PC-9 (cell line): Measurements from ENCODE around the gene ADAMTSL4. TPM values are rescaled to one million over a fixed set of nuclear protein-coding genes. Genes with fewer than 3 reads are reported as not detected.
A peak's percentile ranks its signal among the peaks of the same experiment; 100 is the strongest.

Experiments
- BruUV-seq: library from RNA; stranded (reverse); fragments of 400-500 nt; replicated peaks from 2 replicates; lab custom pipeline; 2021; lab: Mats Ljungman, UMichigan
- CTCF ChIA-PET: fragments of 300-600 bp; sonication (Branson Sonifier 250); formaldehyde crosslinking; loops from one replicate; lab custom pipeline; 2022; ENCODE audit warnings: antibody characterized with exemption; lab: Charles Lee
- POLR2A ChIA-PET: fragments of 300-600 bp; sonication (Branson Sonifier 250); formaldehyde crosslinking; loops from one replicate; lab custom pipeline; 2022; ENCODE audit warnings: antibody characterized with exemption; ENCODE audit not compliant: unreplicated experiment; lab: Charles Lee
- DNase-seq, 2 experiments: peaks; one replicate each; pipeline versions ENCODE4 v3.0.0 to v3.0.0-alpha.2; 2015 to 2022; ENCODE audit warnings: mixed read lengths in 1 of 2
- H2AFZ ChIP-seq: fragments of 200-600 bp; sonication (generic); 2 replicates; pipeline ENCODE4 v1.8.1; 2017; ENCODE audit warnings: antibody characterized with exemption
- H3F3A ChIP-seq: fragments of 200-600 bp; sonication (generic); 2 replicates; pipeline ENCODE4 v1.8.1; 2017; ENCODE audit warnings: antibody characterized with exemption, mild to moderate bottlenecking, low read depth; ENCODE audit not compliant: insufficient read depth
- H3K27ac ChIP-seq: fragments of 200-600 bp; sonication (generic); 2 replicates; pipeline ENCODE4 v1.6.1; 2016; ENCODE audit warnings: mixed run types
- H3K27me3 ChIP-seq: fragments of 200-600 bp; sonication (generic); 2 replicates; pipeline ENCODE4 v1.6.1; 2016; ENCODE audit warnings: low read depth, mixed run types; ENCODE audit not compliant: insufficient read depth
- H3K36me3 ChIP-seq: fragments of 200-600 bp; sonication (generic); 2 replicates; pipeline ENCODE4 v1.6.1; 2016; ENCODE audit warnings: low read depth, mixed run types
- H3K4me1 ChIP-seq: fragments of 200-600 bp; sonication (generic); replicated peaks from 2 replicates; pipeline ENCODE4 v1.6.1; 2016; ENCODE audit warnings: mixed run types; ENCODE audit not compliant: insufficient read depth
- H3K4me2 ChIP-seq: fragments of 200-600 bp; sonication (generic); 2 replicates; pipeline ENCODE4 v1.6.1; 2017; ENCODE audit warnings: mixed run types
- H3K4me3 ChIP-seq: fragments of 200-600 bp; sonication (generic); 2 replicates; pipeline ENCODE4 v1.6.1; 2016; ENCODE audit warnings: mixed run types
- H3K79me2 ChIP-seq: fragments of 200-600 bp; sonication (generic); 2 replicates; pipeline ENCODE4 v1.6.1; 2017; ENCODE audit warnings: low read depth, mixed run types
- H3K9me2 ChIP-seq: fragments of 200-600 bp; sonication (generic); 2 replicates; pipeline ENCODE4 v1.8.1; 2017; ENCODE audit warnings: mild to moderate bottlenecking; ENCODE audit not compliant: insufficient read depth
- H3K9me3 ChIP-seq: fragments of 200-600 bp; sonication (generic); 2 replicates; pipeline ENCODE4 v1.8.1; 2016; ENCODE audit warnings: low read depth; ENCODE audit not compliant: insufficient read depth
- H4K20me1 ChIP-seq: fragments of 200-600 bp; sonication (generic); 2 replicates; pipeline ENCODE4 v1.8.1; 2017; ENCODE audit not compliant: insufficient read depth
- CTCF ChIP-seq: fragments of 200-600 bp; sonication (generic); conservative IDR thresholded peaks from 2 replicates; pipeline ENCODE4 v1.6.1; 2017; ENCODE audit warnings: mixed run types, antibody characterized with exemption, mild to moderate bottlenecking, moderate library complexity
- EZH2 ChIP-seq: fragments of 200-600 bp; sonication (generic); IDR thresholded peaks from 2 replicates; pipeline ENCODE4 v1.8.0; 2017; ENCODE audit warnings: antibody characterized with exemption, low read depth
- intact Hi-C: fragments of 100-400 bp; cut with micrococcal nuclease; formaldehyde crosslinking; loops from one replicate; pipeline ENCODE4 v1.10.0; 2022; ENCODE audit not compliant: unreplicated experiment
- total RNA-seq: library from RNA; stranded (reverse); gene quantifications from 2 replicates; pipeline ENCODE4 v1.2.3, GENCODE V29; 2021

ADAMTSL4 gene
- total RNA-seq, 1 experiment from 2014 or later, result 67.9 TPM

GRCh38 chr1:150551051-150551783, 2.0 kb downstream of the ADAMTSL4 start:
- no peaks in the 10 kb centered on the region for H3K79me2 ChIP-seq
- no peaks in the 10 kb centered on the region for H3K9me3 ChIP-seq
- H3F3A ChIP-seq, result peaks cover 57% of the 10 kb centered on the region
- no peak for DNase-seq
- H4K20me1 ChIP-seq, result no peaks in the 10 kb centered on the region
- intact Hi-C loops, result loop anchor here (5.0 kb wide), 1 partner anchor 64 kb away; the partner anchor contains the start of gene TARS2
- POLR2A ChIA-PET, result interaction anchor here (0.6 to 1.1 kb wide), 5 partner anchors 10 to 264 kb away, joined by 3 to 13 read pairs (median 8); partner anchors contain the start of gene MCL1
- peak overlapping the region; percentile 78 for H3K4me2 ChIP-seq
- no peak overlapping the region for H2AFZ ChIP-seq
- H3K4me3 ChIP-seq, result no peak overlapping the region; the same call in 1 of the 2 replicates
- no peaks in the 10 kb centered on the region for H3K36me3 ChIP-seq
- H3K9me2 ChIP-seq, result no peaks in the 10 kb centered on the region
- H3K27ac ChIP-seq, result peak overlapping the region; percentile 65
- TF ChIP-seq EZH2 (no peak), CTCF (no peak)
- peaks cover 46% of the 10 kb centered on the region for H3K4me1 ChIP-seq
- no peaks in the 10 kb centered on the region for H3K27me3 ChIP-seq
- CTCF ChIA-PET, result interaction anchor here (0.5 to 1.6 kb wide), 8 partner anchors 10 to 1042 kb away, joined by 3 to 11 read pairs (median 4); no protein-coding TSS in a partner anchor
- BruUV-seq, result TSS peak; percentile 57

DNA sequence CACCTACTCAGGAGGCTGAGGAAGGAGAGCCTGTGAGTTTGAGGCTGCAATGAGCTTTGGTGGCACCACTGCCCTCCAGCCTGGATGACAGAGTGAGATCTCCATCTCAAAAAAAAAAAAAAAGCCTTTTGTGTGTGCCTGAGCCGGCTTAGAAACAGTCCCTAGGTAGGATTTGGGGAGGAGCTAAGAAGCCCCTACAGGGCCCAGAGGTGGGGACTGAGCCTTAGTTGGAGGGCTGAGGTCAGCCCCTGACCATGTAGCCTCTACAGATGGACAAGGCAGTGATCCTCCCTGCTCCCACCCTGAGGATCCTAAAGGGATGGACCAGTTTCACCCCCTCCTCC, 2.5 kb downstream of the ADAMTSL4 start:
- TSS peak; percentile 24 for BruUV-seq
- Histone ChIP-seq H3K36me3 (no peaks in the 10 kb centered on the region), H4K20me1 (no peaks in the 10 kb centered on the region), H3K4me2 (peak overlapping the region; percentile 78), H3K4me3 (no peak overlapping the region; the same call in 1 of the 2 replicates), H3K27me3 (no peaks in the 10 kb centered on the region), H3K79me2 (no peaks in the 10 kb centered on the region), H2AFZ (no peak overlapping the region), H3K9me2 (no peaks in the 10 kb centered on the region), H3K27ac (peak overlapping the region; percentile 65), H3F3A (peaks cover 62% of the 10 kb centered on the region), H3K4me1 (peaks cover 46% of the 10 kb centered on the region), H3K9me3 (no peaks in the 10 kb centered on the region)
- POLR2A ChIA-PET, result interaction anchor here (0.6 to 1.2 kb wide), 8 partner anchors 9 to 430 kb away, joined by 3 to 22 read pairs (median 6); partner anchors contain the start of gene ANXA9
- no peak for TF ChIP-seq CTCF
- no peak for TF ChIP-seq EZH2
- intact Hi-C loops, result loop anchor here (5.0 kb wide), 1 partner anchor 64 kb away; the partner anchor contains the start of gene TARS2
- no peak for DNase-seq
- CTCF ChIA-PET, result interaction anchor here (0.6 to 1.6 kb wide), 9 partner anchors 9 to 1042 kb away, joined by 3 to 11 read pairs (median 6); no protein-coding TSS in a partner anchor

- ChIA-PET POLR2A (interaction anchor here (0.6 to 1.2 kb wide), 6 partner anchors 9 to 429 kb away, joined by 3 to 22 read pairs (median 4); partner anchors contain the start of gene ANXA9), CTCF (interaction anchor here (0.6 to 1.6 kb wide), 5 partner anchors 14 to 374 kb away, joined by 3 to 11 read pairs (median 6); no protein-coding TSS in a partner anchor)
- Histone ChIP-seq H3K27me3 (no peaks in the 10 kb centered on the region), H3K4me1 (peaks cover 46% of the 10 kb centered on the region), H3K9me2 (no peaks in the 10 kb centered on the region), H3K9me3 (no peaks in the 10 kb centered on the region), H3K4me3 (no peak overlapping the region), H2AFZ (no peak overlapping the region), H3K36me3 (no peaks in the 10 kb centered on the region), H4K20me1 (no peaks in the 10 kb centered on the region), H3K27ac (peak overlapping the region; percentile 65), H3K79me2 (no peaks in the 10 kb centered on the region), H3K4me2 (peak overlapping the region; percentile 78), H3F3A (peaks cover 62% of the 10 kb centered on the region)
- intact Hi-C loops, result loop anchor here (5.0 kb wide), 1 partner anchor 65 kb away; the partner anchor contains the start of gene TARS2
- no peak for TF ChIP-seq EZH2
- TF ChIP-seq CTCF, result no peak
- peak; percentile 89 to 91 for DNase-seq
- BruUV-seq, result no TSS peak
Observed at GRCh38 chr1:150552128-150552910, 3.1 kb downstream of the ADAMTSL4 start.
